Neural cell (in vitro differentiated cells): ENCODE measurements around the gene SHCBP1. TPM values are rescaled to one million over a fixed set of nuclear protein-coding genes. Genes with fewer than 3 reads are reported as not detected.
A peak's percentile ranks its signal among the peaks of the same experiment; 100 is the strongest.
"Not testable (repeated sequence)": the region's sequence is repeated elsewhere in the genome, so short reads cannot be mapped to it uniquely, and the experiment has no call there.

ENCODE experiments used
- H2AFZ ChIP-seq: fragments of 200-600, 300-800 bp; sonication (generic), shearing (Covaris generic); 2 replicates; pipeline ENCODE4 v1.6.0; 2014; ENCODE audit warnings: low read depth, mild to moderate bottlenecking, antibody characterized with exemption, low read length, moderate library complexity
- H3F3A ChIP-seq: fragments of 200-600 bp; shearing (Covaris generic); 2 replicates; pipeline ENCODE4 v1.6.1; 2016; ENCODE audit warnings: mild to moderate bottlenecking, moderate library complexity, mixed read lengths, antibody characterized with exemption, low read length; ENCODE audit not compliant: insufficient read depth, poor library complexity, severe bottlenecking
- H3K27ac ChIP-seq: fragments of 200-600, 300-800 bp; sonication (generic), shearing (Covaris generic); 2 replicates; pipeline ENCODE4 v1.5.1; 2014; ENCODE audit warnings: mild to moderate bottlenecking, low read length, moderate library complexity
- H3K27me3 ChIP-seq: fragments of 300-800, 200-600 bp; sonication (generic), shearing (Covaris generic); 2 replicates; pipeline ENCODE4 v1.6.0; 2014; ENCODE audit warnings: mild to moderate bottlenecking, low read depth, low read length, moderate library complexity; ENCODE audit not compliant: insufficient read depth
- H3K36me3 ChIP-seq: fragments of 300-800, 200-600 bp; sonication (generic), shearing (Covaris generic); 2 replicates; pipeline ENCODE4 v1.5.1; 2014; ENCODE audit warnings: mild to moderate bottlenecking, antibody characterized with exemption, low read length, moderate library complexity; ENCODE audit not compliant: insufficient read depth
- H3K4me2 ChIP-seq: fragments of 300-800, 200-600 bp; sonication (generic), shearing (Covaris generic); 2 replicates; pipeline ENCODE4 v1.6.0; 2014; ENCODE audit warnings: mild to moderate bottlenecking, low read length
- H3K4me3 ChIP-seq: fragments of 300-800, 200-600 bp; sonication (generic), shearing (Covaris generic); 2 replicates; pipeline ENCODE4 v1.5.1; 2014; ENCODE audit warnings: mild to moderate bottlenecking, low read length, moderate library complexity
- H3K79me2 ChIP-seq: fragments of 200-600 bp; shearing (Covaris generic); replicated peaks from 2 replicates; pipeline ENCODE4 v1.6.0; 2014; ENCODE audit warnings: mild to moderate bottlenecking, low read length, moderate library complexity; ENCODE audit not compliant: insufficient read depth
- H3K9ac ChIP-seq: fragments of 300-800, 200-600 bp; sonication (generic), shearing (Covaris generic); 2 replicates; pipeline ENCODE4 v1.6.1; 2016; ENCODE audit warnings: mild to moderate bottlenecking, low read length, mixed read lengths
- H3K9me2 ChIP-seq: fragments of 200-600 bp; shearing (Covaris generic); 2 replicates; pipeline ENCODE4 v1.6.1; 2016; ENCODE audit warnings: mild to moderate bottlenecking, low read length, mixed read lengths; ENCODE audit not compliant: insufficient read depth
- H3K9me3 ChIP-seq: fragments of 200-600, 300-800 bp; sonication (generic), shearing (Covaris generic); 2 replicates; pipeline ENCODE4 v1.6.1; 2016; ENCODE audit warnings: mild to moderate bottlenecking, mixed run types, low read length, moderate library complexity, mixed read lengths
- H4K20me1 ChIP-seq: fragments of 200-600 bp; shearing (Covaris generic); 2 replicates; pipeline ENCODE4 v1.6.1; 2016; ENCODE audit warnings: mild to moderate bottlenecking, mixed run types; ENCODE audit not compliant: insufficient read depth
- EP300 ChIP-seq: fragments of 450-650 bp; conservative IDR thresholded peaks from 2 replicates; pipeline ENCODE4 v1.6.1; 2014; ENCODE audit warnings: antibody characterized with exemption, mild to moderate bottlenecking, moderate library complexity; ENCODE audit not compliant: poor library complexity, severe bottlenecking
- EZH2 ChIP-seq: fragments of 200-600, 300-800 bp; shearing (Covaris generic), sonication (generic); IDR thresholded peaks from 2 replicates; pipeline ENCODE4 v1.6.1; 2014; ENCODE audit warnings: antibody characterized with exemption, low read length, borderline replicate concordance, mild to moderate bottlenecking; ENCODE audit not compliant: insufficient read depth, poor library complexity, severe bottlenecking
- MXI1 ChIP-seq: fragments of 450-650 bp; conservative IDR thresholded peaks from 2 replicates; pipeline ENCODE4 v1.6.1; 2014; ENCODE audit warnings: antibody characterized with exemption, mild to moderate bottlenecking; ENCODE audit not compliant: poor library complexity, severe bottlenecking
- POLR2AphosphoS5 ChIP-seq: IDR thresholded peaks from 2 replicates; pipeline ENCODE4 v1.6.1; 2012
- RAD21 ChIP-seq: fragments of 450-650 bp; conservative IDR thresholded peaks from 2 replicates; pipeline ENCODE4 v1.6.1; 2014; ENCODE audit warnings: antibody characterized with exemption, mild to moderate bottlenecking, moderate library complexity
- SMC3 ChIP-seq: fragments of 450-650 bp; conservative IDR thresholded peaks from 2 replicates; pipeline ENCODE4 v1.6.1; 2014; ENCODE audit warnings: antibody characterized with exemption, mild to moderate bottlenecking, moderate library complexity; ENCODE audit not compliant: poor library complexity
- polyA plus RNA-seq: library from polyadenylated mRNA; depleted of rRNA; stranded (reverse); fragments of >200 nt; gene quantifications from 2 replicates; pipeline ENCODE4 v1.2.3, GENCODE V29; 2014
- TF ChIP-seq, protein P1 (sequence below): IDR thresholded peaks from 2 replicates; pipeline ENCODE4 v1.6.1; 2012; ENCODE audit warnings: borderline replicate concordance
- TF ChIP-seq, protein P2 (sequence below): fragments of 450-650 bp; IDR thresholded peaks from 2 replicates; pipeline ENCODE4 v1.5.1; 2014; ENCODE audit warnings: antibody characterized with exemption, mild to moderate bottlenecking, moderate library complexity; ENCODE audit not compliant: poor library complexity, severe bottlenecking

SHCBP1 gene
- polyA plus RNA-seq, 1 donor from 2014 or later = 0.54 TPM

DNA sequence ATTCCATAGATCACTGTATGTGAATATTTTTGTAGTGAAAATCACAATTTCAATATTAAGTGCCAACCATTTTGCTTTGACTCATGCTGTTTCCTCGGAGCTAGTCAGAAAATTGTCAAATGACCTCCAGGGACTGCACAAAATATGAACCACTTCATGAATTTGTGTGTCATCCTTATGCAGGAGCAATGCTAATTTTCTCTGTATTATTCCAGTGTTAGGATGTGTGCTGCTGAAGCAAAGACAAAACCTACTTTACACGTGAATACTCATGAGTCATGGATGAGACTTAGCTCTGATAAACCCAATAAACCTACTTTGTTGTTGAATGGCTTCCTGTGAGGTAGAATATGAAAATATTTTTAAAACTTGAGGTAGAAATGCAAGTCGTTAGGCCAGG lies 65.2 kb downstream of the SHCBP1 start:
- H3K27me3 ChIP-seq = no peaks in the 10 kb centered on the region
- H3K36me3 ChIP-seq = no peaks in the 10 kb centered on the region
- no peaks in the 10 kb centered on the region for H3K9me2 ChIP-seq
- no peak overlapping the region for H2AFZ ChIP-seq
- no peaks in the 10 kb centered on the region for H3K9me3 ChIP-seq
- TF ChIP-seq EZH2 = no peak
- TF ChIP-seq, protein P1, sequence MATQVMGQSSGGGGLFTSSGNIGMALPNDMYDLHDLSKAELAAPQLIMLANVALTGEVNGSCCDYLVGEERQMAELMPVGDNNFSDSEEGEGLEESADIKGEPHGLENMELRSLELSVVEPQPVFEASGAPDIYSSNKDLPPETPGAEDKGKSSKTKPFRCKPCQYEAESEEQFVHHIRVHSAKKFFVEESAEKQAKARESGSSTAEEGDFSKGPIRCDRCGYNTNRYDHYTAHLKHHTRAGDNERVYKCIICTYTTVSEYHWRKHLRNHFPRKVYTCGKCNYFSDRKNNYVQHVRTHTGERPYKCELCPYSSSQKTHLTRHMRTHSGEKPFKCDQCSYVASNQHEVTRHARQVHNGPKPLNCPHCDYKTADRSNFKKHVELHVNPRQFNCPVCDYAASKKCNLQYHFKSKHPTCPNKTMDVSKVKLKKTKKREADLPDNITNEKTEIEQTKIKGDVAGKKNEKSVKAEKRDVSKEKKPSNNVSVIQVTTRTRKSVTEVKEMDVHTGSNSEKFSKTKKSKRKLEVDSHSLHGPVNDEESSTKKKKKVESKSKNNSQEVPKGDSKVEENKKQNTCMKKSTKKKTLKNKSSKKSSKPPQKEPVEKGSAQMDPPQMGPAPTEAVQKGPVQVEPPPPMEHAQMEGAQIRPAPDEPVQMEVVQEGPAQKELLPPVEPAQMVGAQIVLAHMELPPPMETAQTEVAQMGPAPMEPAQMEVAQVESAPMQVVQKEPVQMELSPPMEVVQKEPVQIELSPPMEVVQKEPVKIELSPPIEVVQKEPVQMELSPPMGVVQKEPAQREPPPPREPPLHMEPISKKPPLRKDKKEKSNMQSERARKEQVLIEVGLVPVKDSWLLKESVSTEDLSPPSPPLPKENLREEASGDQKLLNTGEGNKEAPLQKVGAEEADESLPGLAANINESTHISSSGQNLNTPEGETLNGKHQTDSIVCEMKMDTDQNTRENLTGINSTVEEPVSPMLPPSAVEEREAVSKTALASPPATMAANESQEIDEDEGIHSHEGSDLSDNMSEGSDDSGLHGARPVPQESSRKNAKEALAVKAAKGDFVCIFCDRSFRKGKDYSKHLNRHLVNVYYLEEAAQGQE = no peak
- no peak for TF ChIP-seq RAD21
- TF ChIP-seq, protein P2, sequence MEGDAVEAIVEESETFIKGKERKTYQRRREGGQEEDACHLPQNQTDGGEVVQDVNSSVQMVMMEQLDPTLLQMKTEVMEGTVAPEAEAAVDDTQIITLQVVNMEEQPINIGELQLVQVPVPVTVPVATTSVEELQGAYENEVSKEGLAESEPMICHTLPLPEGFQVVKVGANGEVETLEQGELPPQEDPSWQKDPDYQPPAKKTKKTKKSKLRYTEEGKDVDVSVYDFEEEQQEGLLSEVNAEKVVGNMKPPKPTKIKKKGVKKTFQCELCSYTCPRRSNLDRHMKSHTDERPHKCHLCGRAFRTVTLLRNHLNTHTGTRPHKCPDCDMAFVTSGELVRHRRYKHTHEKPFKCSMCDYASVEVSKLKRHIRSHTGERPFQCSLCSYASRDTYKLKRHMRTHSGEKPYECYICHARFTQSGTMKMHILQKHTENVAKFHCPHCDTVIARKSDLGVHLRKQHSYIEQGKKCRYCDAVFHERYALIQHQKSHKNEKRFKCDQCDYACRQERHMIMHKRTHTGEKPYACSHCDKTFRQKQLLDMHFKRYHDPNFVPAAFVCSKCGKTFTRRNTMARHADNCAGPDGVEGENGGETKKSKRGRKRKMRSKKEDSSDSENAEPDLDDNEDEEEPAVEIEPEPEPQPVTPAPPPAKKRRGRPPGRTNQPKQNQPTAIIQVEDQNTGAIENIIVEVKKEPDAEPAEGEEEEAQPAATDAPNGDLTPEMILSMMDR = no peak
- no peak for TF ChIP-seq MXI1
- no peak for TF ChIP-seq SMC3
- no peak for TF ChIP-seq POLR2AphosphoS5
- TF ChIP-seq EP300 = no peak
- H4K20me1 ChIP-seq = no peaks in the 10 kb centered on the region
- H3K9ac ChIP-seq = no peak overlapping the region
- no peak overlapping the region for H3K4me2 ChIP-seq
- no peak overlapping the region for H3K27ac ChIP-seq
- H3K4me3 ChIP-seq = no peak overlapping the region
- H3F3A ChIP-seq = no peaks in the 10 kb centered on the region
- no peaks in the 10 kb centered on the region for H3K79me2 ChIP-seq

DNA sequence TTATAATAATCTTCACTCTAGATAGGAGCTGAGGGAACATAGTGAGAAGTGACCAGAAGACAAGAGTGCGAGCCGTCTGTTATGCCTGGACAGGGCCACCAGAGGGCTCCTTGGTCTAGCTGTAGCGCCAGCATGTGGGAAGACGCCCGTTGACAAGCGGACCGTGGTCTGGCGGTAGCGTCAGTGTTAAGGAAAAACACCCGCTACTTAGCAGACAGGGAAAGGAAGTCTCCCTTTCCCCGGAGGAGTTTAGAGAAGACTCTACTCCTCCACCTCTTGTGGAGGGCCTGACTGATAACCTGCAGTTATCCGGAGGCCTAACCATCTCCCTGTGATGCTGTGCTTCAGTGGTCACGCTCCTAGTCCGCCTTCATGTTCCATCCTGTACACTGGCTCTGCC lies 66.7 kb downstream of the SHCBP1 start:
- not testable (repeated sequence) for H3K4me3 ChIP-seq, H2AFZ ChIP-seq, H3K79me2 ChIP-seq, H3K9me3 ChIP-seq, H3F3A ChIP-seq, H3K27ac ChIP-seq, H3K27me3 ChIP-seq, H3K4me2 ChIP-seq, H3K36me3 ChIP-seq, H3K9ac ChIP-seq, H4K20me1 ChIP-seq, H3K9me2 ChIP-seq
- TF ChIP-seq, protein P2 = peak; percentile 60
- TF ChIP-seq RAD21 = peak; percentile 58
- TF ChIP-seq SMC3 = peak; percentile 61
